ENCODE measurements around the gene SORCS2. TPM values are rescaled to one million over a fixed set of nuclear protein-coding genes. Genes with fewer than 3 reads are reported as not detected.

The SORCS2 gene
- total RNA-seq, 4 donors from 2014 or later, result 0.26 to 17.1 (median 2.9) TPM

DNA sequence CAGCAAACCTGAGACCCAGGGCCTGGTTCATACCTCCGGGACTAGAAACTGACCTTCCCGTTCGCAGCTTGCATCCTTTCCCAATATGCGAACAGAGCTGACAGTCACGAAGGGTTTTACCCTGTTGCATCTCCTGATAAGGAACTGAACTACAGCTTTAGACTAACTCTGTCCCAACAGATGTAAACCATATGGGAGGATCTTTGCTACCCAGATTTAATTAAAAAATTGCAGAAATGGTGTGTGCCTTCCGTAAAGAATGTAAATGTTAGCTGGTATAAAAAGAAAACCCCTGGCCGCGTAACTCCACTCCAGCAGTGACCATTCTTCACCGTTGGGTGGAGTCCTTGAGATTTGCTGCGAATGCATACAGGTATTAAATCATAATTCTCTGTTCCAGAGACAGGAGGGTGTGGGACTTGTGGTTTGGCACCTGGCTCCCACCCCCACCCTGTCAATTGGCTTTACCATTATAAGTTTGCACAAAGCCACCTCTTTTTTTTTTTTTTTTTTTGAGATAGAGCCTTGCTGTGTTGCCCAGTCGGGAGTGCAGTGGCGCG is 40.6 kb upstream of the SORCS2 start:
- TF ChIP-seq, protein P1, sequence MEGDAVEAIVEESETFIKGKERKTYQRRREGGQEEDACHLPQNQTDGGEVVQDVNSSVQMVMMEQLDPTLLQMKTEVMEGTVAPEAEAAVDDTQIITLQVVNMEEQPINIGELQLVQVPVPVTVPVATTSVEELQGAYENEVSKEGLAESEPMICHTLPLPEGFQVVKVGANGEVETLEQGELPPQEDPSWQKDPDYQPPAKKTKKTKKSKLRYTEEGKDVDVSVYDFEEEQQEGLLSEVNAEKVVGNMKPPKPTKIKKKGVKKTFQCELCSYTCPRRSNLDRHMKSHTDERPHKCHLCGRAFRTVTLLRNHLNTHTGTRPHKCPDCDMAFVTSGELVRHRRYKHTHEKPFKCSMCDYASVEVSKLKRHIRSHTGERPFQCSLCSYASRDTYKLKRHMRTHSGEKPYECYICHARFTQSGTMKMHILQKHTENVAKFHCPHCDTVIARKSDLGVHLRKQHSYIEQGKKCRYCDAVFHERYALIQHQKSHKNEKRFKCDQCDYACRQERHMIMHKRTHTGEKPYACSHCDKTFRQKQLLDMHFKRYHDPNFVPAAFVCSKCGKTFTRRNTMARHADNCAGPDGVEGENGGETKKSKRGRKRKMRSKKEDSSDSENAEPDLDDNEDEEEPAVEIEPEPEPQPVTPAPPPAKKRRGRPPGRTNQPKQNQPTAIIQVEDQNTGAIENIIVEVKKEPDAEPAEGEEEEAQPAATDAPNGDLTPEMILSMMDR (IDR thresholded peaks at IDR 0.05), result no peak
- Histone ChIP-seq H3K27ac (no peak overlapping the region), H3K4me3 (no peak overlapping the region), H3K4me1 (peaks cover 0 to 11% of the 10 kb centered on the region in 2 donors), H3K9me3 (no peaks in the 10 kb centered on the region), H3K27me3 (no peaks in the 10 kb centered on the region), H3K36me3 (no peaks in the 10 kb centered on the region)
- no peak for DNase-seq
- intact Hi-C loops (cut with DNase I; ENCODE audit: low total_unique reads), result no loop called here

DNA sequence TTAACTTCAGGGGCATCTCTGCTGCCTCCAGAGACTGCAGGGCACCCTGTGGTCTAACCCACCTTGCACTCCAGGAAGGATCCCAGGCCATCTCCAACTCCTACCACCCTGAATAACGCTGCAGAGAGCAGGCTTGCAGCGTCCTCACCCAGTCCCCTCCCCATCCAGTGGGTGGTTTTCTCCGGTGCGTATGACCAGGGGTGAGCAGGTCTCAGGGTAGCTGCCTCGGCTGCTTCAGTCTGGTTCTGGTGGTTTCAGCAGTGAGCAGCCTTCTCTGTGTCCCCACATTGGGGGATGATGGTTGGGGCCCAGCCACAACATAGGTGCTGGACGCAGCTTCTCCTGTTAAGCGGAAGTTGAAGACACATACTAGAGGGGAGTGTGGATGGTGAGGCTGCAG is 38.6 kb upstream of the SORCS2 start:
- H3K4me3 ChIP-seq, result no peak overlapping the region
- no peaks in the 10 kb centered on the region for H3K36me3 ChIP-seq
- no peak overlapping the region for H3K27ac ChIP-seq
- intact Hi-C loops (cut with DNase I; ENCODE audit: low total_unique reads), result no loop called here
- DNase-seq, result no peak
- TF ChIP-seq, protein P1 (IDR thresholded peaks at IDR 0.05), result no peak
- TF ChIP-seq POLR2A (IDR thresholded peaks at IDR 0.05), result no peak
- peaks cover 0 to 13% of the 10 kb centered on the region in 2 donors for H3K4me1 ChIP-seq
- H3K27me3 ChIP-seq, result no peaks in the 10 kb centered on the region
- no peaks in the 10 kb centered on the region for H3K9me3 ChIP-seq

DNA sequence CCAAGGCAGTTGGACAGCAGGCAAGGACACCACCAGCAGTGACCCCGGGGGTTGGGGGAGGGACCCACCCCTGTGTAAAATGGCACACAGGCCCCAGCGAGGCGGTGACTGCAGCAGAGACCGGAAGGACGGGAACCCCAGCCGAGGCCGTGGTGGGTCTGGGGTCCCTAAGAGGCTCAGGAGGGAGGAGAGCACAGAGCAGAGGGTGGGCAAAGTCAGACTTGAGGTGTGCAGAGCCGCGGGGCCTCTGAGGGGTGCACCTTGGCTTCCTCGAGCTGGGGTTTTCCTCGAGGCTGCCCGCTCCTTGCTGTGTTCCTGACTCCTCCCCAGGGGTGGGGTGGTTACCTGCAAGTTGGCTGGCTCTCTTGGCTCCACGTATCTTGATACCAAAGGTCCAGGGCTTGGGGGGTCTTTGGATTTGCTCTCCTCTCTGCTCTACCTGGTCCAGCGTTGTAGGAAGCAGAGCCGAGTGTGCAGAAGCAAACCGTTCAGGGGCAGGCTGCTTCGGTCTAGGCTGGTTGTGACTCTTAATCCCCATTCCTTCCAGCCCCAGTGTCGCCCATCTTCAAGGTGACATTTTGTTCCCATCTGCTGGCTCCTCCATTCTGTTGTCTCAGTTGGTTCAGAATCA is 37.9 kb upstream of the SORCS2 start:
- Histone ChIP-seq H3K4me1 (peaks cover 0 to 13% of the 10 kb centered on the region in 2 donors), H3K27me3 (no peaks in the 10 kb centered on the region), H3K4me3 (no peak overlapping the region), H3K27ac (peak overlapping the region in 1 of 2 donors; percentile 76), H3K9me3 (no peaks in the 10 kb centered on the region), H3K36me3 (no peaks in the 10 kb centered on the region)
- intact Hi-C loops (cut with DNase I; ENCODE audit: low total_unique reads), result no loop called here
- peak in 1 of 2 donors; percentile 14 for DNase-seq
- no peak for TF ChIP-seq POLR2A (IDR thresholded peaks at IDR 0.05)
- TF ChIP-seq, protein P1 (IDR thresholded peaks at IDR 0.05), result no peak

DNA sequence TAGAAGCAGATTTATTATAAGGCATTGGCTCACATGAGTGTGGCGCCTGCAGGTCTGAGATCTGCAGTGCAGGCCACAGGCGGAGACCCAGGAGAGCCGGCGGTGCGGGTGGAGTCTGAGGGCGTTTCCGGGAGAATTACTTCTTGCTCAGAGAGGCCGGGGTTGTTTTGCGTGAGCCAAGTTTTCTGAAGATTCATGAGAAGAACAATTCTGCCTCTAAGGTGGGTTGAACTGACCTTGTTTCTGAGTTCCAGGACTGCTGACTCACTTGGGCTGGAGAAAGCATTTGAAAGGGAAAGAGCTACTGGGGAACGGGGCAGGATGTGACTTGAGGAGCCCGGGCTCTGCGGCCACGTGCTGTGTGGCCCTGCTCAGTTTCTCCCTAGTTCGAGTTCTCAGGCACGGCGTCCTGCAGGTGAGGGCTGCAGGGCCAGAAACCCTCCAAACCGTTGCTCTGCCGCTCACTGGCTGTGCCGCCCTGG is 36.7 kb upstream of the SORCS2 start:
- TF ChIP-seq, protein P1 (IDR thresholded peaks at IDR 0.05), result peak in 1 of 4 experiments; percentile 37
- no peak for TF ChIP-seq POLR2A (IDR thresholded peaks at IDR 0.05)
- no peaks in the 10 kb centered on the region for H3K36me3 ChIP-seq
- peaks cover 0 to 13% of the 10 kb centered on the region in 2 donors for H3K4me1 ChIP-seq
- peak overlapping the region; percentile 60 to 76 for H3K27ac ChIP-seq
- DNase-seq, result peak; percentile 73 to 78
- intact Hi-C loops (cut with DNase I; ENCODE audit: low total_unique reads), result no loop called here
- H3K9me3 ChIP-seq, result no peaks in the 10 kb centered on the region
- H3K4me3 ChIP-seq, result no peak overlapping the region
- H3K27me3 ChIP-seq, result no peaks in the 10 kb centered on the region

DNA sequence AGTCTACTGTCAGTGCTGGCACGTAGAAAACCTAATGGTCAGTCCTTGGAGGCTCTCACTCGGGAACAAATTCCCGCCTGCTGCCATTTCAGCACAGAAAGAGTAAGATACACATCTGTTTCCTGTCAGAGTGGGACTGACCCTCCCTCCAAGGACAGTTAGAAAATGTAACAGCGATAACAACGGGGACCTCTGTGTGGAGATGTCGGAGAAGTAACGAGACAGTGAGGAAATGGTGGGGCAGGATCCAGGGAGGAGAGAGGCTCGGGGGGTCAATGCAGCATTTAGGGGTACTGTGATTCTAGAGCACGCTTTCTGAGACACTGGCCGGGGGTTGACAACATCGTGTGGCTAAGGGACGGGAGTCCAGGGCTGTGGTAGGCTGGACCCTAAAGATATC is 36.0 kb upstream of the SORCS2 start:
- Histone ChIP-seq H3K36me3 (no peaks in the 10 kb centered on the region), H3K9me3 (no peaks in the 10 kb centered on the region), H3K4me1 (peaks cover 0 to 13% of the 10 kb centered on the region in 2 donors), H3K4me3 (no peak overlapping the region), H3K27ac (peak overlapping the region; percentile 60 to 76), H3K27me3 (no peaks in the 10 kb centered on the region)
- no peak for TF ChIP-seq POLR2A (IDR thresholded peaks at IDR 0.05)
- TF ChIP-seq, protein P1 (IDR thresholded peaks at IDR 0.05), result no peak
- peak in 1 of 2 donors; percentile 19 for DNase-seq
- intact Hi-C loops (cut with DNase I; ENCODE audit: low total_unique reads), result no loop called here

Data from uterus (tissue), 4 donors.